ENCODE data around the gene AFF1.
"Not testable (repeated sequence)": the region's sequence is repeated elsewhere in the genome, so short reads cannot be mapped to it uniquely, and the experiment has no call there.

The AFF1 gene

GRCh38 chr4:87058356-87059073 lies 123.7 kb downstream of the AFF1 start:
- no peak for DNase-seq

- no peak for DNase-seq
These were observed 126.1 kb downstream of the AFF1 start for GRCh38 chr4:87060957-87061356.

- DNase-seq, result no peak
These were observed 130.2 kb downstream of the AFF1 start for GRCh38 chr4:87065021-87065420.

GRCh38 chr4:87066403-87067123 lies 131.8 kb downstream of the AFF1 start:
- DNase-seq, result no peak

- no peak for DNase-seq
These were observed 132.5 kb downstream of the AFF1 start for GRCh38 chr4:87067124-87067885.

- DNase-seq, result peak; percentile 51
These were observed 133.8 kb downstream of the AFF1 start for GRCh38 chr4:87068583-87069021.

GRCh38 chr4:87069037-87069742 lies 134.4 kb downstream of the AFF1 start:
- no peak for DNase-seq

- no peak for DNase-seq
These were observed 136.6 kb downstream of the AFF1 start for GRCh38 chr4:87071401-87071800.

GRCh38 chr4:87072545-87072944 lies 137.7 kb downstream of the AFF1 start:
- not testable (repeated sequence) for DNase-seq

- no peak for DNase-seq
These were observed 138.6 kb downstream of the AFF1 start for GRCh38 chr4:87073199-87074120.

- DNase-seq, result no peak
These were observed 139.3 kb downstream of the AFF1 start for GRCh38 chr4:87074121-87074488.

- DNase-seq, result no peak
These were observed 141.1 kb downstream of the AFF1 start for GRCh38 chr4:87075876-87076275.

GRCh38 chr4:87076690-87077358 lies 142.0 kb downstream of the AFF1 start:
- DNase-seq, result no peak

- no peak for DNase-seq
These were observed 143.2 kb downstream of the AFF1 start for GRCh38 chr4:87077914-87078585.

- no peak for DNase-seq
These were observed 144.2 kb downstream of the AFF1 start for GRCh38 chr4:87078987-87079486.

- DNase-seq, result no peak
These were observed 145.2 kb downstream of the AFF1 start for GRCh38 chr4:87079967-87080366.

GRCh38 chr4:87080462-87080861 lies 145.7 kb downstream of the AFF1 start:
- no peak for DNase-seq

- DNase-seq, result no peak
These were observed 147.0 kb downstream of the AFF1 start for GRCh38 chr4:87081826-87082225.

GRCh38 chr4:87085732-87086131 lies 150.9 kb downstream of the AFF1 start:
- DNase-seq, result not testable (repeated sequence)

GRCh38 chr4:87086143-87086805 lies 151.5 kb downstream of the AFF1 start:
- DNase-seq, result no peak

All from right forelimb (tissue), 1 donor.